Measurements from ENCODE around the gene PRKD2. TPM values are rescaled to one million over a fixed set of nuclear protein-coding genes. Genes with fewer than 3 reads are reported as not detected.

Gene PRKD2
- total RNA-seq, 1 experiment from 2014 or later = 98.3 TPM

- Mint-ChIP-seq H3K36me3 (ENCODE audit: insufficient read depth, unreplicated experiment) (peaks cover 77% of the 10 kb centered on the region), H3K27ac (ENCODE audit: unreplicated experiment) (no peak overlapping the region), H3K4me1 (ENCODE audit: low read depth, unreplicated experiment) (peaks cover 43% of the 10 kb centered on the region), H3K27me3 (ENCODE audit: unreplicated experiment) (no peaks in the 10 kb centered on the region), H3K9me3 (ENCODE audit: low read depth, unreplicated experiment) (no peaks in the 10 kb centered on the region), H3K4me3 (ENCODE audit: low read depth, unreplicated experiment) (peak overlapping the region; percentile 97)
- DNase-seq = no peak
- TF ChIP-seq CTCF (IDR thresholded peaks at IDR 0.05; ENCODE audit: unreplicated experiment) = no peak
- BruUV-seq (replicated peaks) = no TSS peak
- intact Hi-C loops (cut with micrococcal nuclease; ENCODE audit: unreplicated experiment) = no loop called here
- CTCF ChIA-PET = no interaction called here
Measured at GRCh38 chr19:46744005-46744691, 27.2 kb upstream of the PRKD2 start.

- Mint-ChIP-seq H3K27ac (ENCODE audit: unreplicated experiment) (peak overlapping the region; percentile 17), H3K4me3 (ENCODE audit: low read depth, unreplicated experiment) (no peak overlapping the region), H3K4me1 (ENCODE audit: low read depth, unreplicated experiment) (peaks cover 43% of the 10 kb centered on the region), H3K9me3 (ENCODE audit: low read depth, unreplicated experiment) (no peaks in the 10 kb centered on the region), H3K36me3 (ENCODE audit: insufficient read depth, unreplicated experiment) (peaks cover 72% of the 10 kb centered on the region), H3K27me3 (ENCODE audit: unreplicated experiment) (no peaks in the 10 kb centered on the region)
- no peak for DNase-seq
- CTCF ChIA-PET = no interaction called here
- intact Hi-C loops (cut with micrococcal nuclease; ENCODE audit: unreplicated experiment) = no loop called here
- BruUV-seq (replicated peaks) = TSS peak; percentile 34
- no peak for TF ChIP-seq CTCF (IDR thresholded peaks at IDR 0.05; ENCODE audit: unreplicated experiment)
Measured at GRCh38 chr19:46742926-46743480, 26.1 kb upstream of the PRKD2 start.

- H3K36me3 Mint-ChIP-seq (ENCODE audit: insufficient read depth, unreplicated experiment) = peaks cover 64% of the 10 kb centered on the region
- BruUV-seq (replicated peaks) = no TSS peak
- intact Hi-C loops (cut with micrococcal nuclease; ENCODE audit: unreplicated experiment) = no loop called here
Measured at GRCh38 chr19:46741447-46741846, 24.5 kb upstream of the PRKD2 start.

GRCh38 chr19:46739290-46739771, 22.4 kb upstream of the PRKD2 start:
- peaks cover 25% of the 10 kb centered on the region for H3K4me1 Mint-ChIP-seq (ENCODE audit: low read depth, unreplicated experiment)
- H3K4me3 Mint-ChIP-seq (ENCODE audit: low read depth, unreplicated experiment) = no peak overlapping the region
- intact Hi-C loops (cut with micrococcal nuclease; ENCODE audit: unreplicated experiment) = no loop called here
- CTCF ChIA-PET = no interaction called here
- TF ChIP-seq CTCF (IDR thresholded peaks at IDR 0.05; ENCODE audit: unreplicated experiment) = no peak
- DNase-seq = no peak
- peaks cover 53% of the 10 kb centered on the region for H3K36me3 Mint-ChIP-seq (ENCODE audit: insufficient read depth, unreplicated experiment)
- H3K27me3 Mint-ChIP-seq (ENCODE audit: unreplicated experiment) = no peaks in the 10 kb centered on the region
- H3K27ac Mint-ChIP-seq (ENCODE audit: unreplicated experiment) = no peak overlapping the region
- no peaks in the 10 kb centered on the region for H3K9me3 Mint-ChIP-seq (ENCODE audit: low read depth, unreplicated experiment)
- no TSS peak for BruUV-seq (replicated peaks)

More at GRCh38 chr19:46741447-46741846, 24.5 kb upstream of the PRKD2 start:
- TF ChIP-seq CTCF (IDR thresholded peaks at IDR 0.05; ENCODE audit: unreplicated experiment) = no peak
- no peak for DNase-seq
- Mint-ChIP-seq H3K4me3 (ENCODE audit: low read depth, unreplicated experiment) (no peak overlapping the region), H3K9me3 (ENCODE audit: low read depth, unreplicated experiment) (no peaks in the 10 kb centered on the region), H3K27me3 (ENCODE audit: unreplicated experiment) (no peaks in the 10 kb centered on the region), H3K4me1 (ENCODE audit: low read depth, unreplicated experiment) (peaks cover 37% of the 10 kb centered on the region), H3K27ac (ENCODE audit: unreplicated experiment) (no peak overlapping the region)
- CTCF ChIA-PET = no interaction called here

Measured in Calu3 (cell line).